Loucy (cell line): ENCODE data around the gene MYO1F.

Experiments
- CTCF ChIP-seq: fragments of 200-600 bp; sonication (generic); conservative IDR thresholded peaks from 2 replicates; pipeline ENCODE4 v1.5.1; 2014; ENCODE audit warnings: mild to moderate bottlenecking, antibody characterized with exemption, low read length
- EZH2phosphoT487 ChIP-seq: fragments of 200-600 bp; IDR thresholded peaks from 2 replicates; pipeline ENCODE4 v1.6.1; 2018; ENCODE audit warnings: antibody characterized with exemption, mild to moderate bottlenecking, moderate library complexity, borderline replicate concordance

GRCh38 chr19:8537099-8537498, 40.1 kb downstream of the MYO1F start:
- no peak for TF ChIP-seq CTCF
- no peak for TF ChIP-seq EZH2phosphoT487
